HG02840 (cell line): ENCODE measurements around the gene NPHP4.

Experiments
- ATAC-seq: cut with Tn5 transposase; IDR thresholded peaks from one replicate; pipeline ENCODE4 v1.9.1; 2021; ENCODE audit warnings: mild to moderate bottlenecking, moderate library complexity, moderate number of reproducible peaks; ENCODE audit not compliant: unreplicated experiment, low FRiP score

NPHP4 gene

GRCh38 chr1:5839881-5840550 lies 152.2 kb downstream of the NPHP4 start:
- ATAC-seq: no peak

- no peak for ATAC-seq
Measured at GRCh38 chr1:5839161-5839880, 152.9 kb downstream of the NPHP4 start.

GRCh38 chr1:5837976-5838653 lies 154.1 kb downstream of the NPHP4 start:
- ATAC-seq: no peak

- ATAC-seq: no peak
Measured at GRCh38 chr1:5836776-5837440, 155.3 kb downstream of the NPHP4 start.

GRCh38 chr1:5835179-5835562 lies 157.1 kb downstream of the NPHP4 start:
- no peak for ATAC-seq

GRCh38 chr1:5834477-5835178 lies 157.6 kb downstream of the NPHP4 start:
- no peak for ATAC-seq

- ATAC-seq: no peak
Measured at GRCh38 chr1:5833911-5834310, 158.3 kb downstream of the NPHP4 start.

GRCh38 chr1:5832916-5833895 lies 159.0 kb downstream of the NPHP4 start:
- ATAC-seq: no peak

GRCh38 chr1:5831600-5832335 lies 160.5 kb downstream of the NPHP4 start:
- no peak for ATAC-seq

- ATAC-seq: no peak
Measured at GRCh38 chr1:5830771-5831599, 161.2 kb downstream of the NPHP4 start.

GRCh38 chr1:5829414-5829813 lies 162.8 kb downstream of the NPHP4 start:
- no peak for ATAC-seq

- no peak for ATAC-seq
Measured at GRCh38 chr1:5828308-5828935, 163.8 kb downstream of the NPHP4 start.

GRCh38 chr1:5827516-5827915 lies 164.7 kb downstream of the NPHP4 start:
- no peak for ATAC-seq

- ATAC-seq: no peak
Measured at GRCh38 chr1:5826601-5827000, 165.6 kb downstream of the NPHP4 start.

GRCh38 chr1:5822726-5823125 lies 169.5 kb downstream of the NPHP4 start:
- ATAC-seq: no peak

- ATAC-seq: no peak
Measured at GRCh38 chr1:5822266-5822665, 170.0 kb downstream of the NPHP4 start.

- ATAC-seq: no peak
Measured at GRCh38 chr1:5821540-5822176, 170.6 kb downstream of the NPHP4 start.
